Astrocyte of the spinal cord (primary cell): ENCODE measurements around the gene SH3BP5L.
"Not testable (repeated sequence)": the region's sequence is repeated elsewhere in the genome, so short reads cannot be mapped to it uniquely, and the experiment has no call there.

ENCODE experiments used
- DNase-seq: peaks from one replicate; pipeline ENCODE4 v3.0.0; 2011; ENCODE audit warnings: low read depth, low spot score
- H3K4me3 ChIP-seq: 2 replicates; pipeline ENCODE4 v1.5.1; 2011; ENCODE audit warnings: low read depth, mild to moderate bottlenecking, low read length, moderate library complexity
- in situ Hi-C: cut with HindIII; loops from 2 replicates; pipeline ENCODE4 v1.10.0; 2017; ENCODE audit warnings: low sequenced_read_pairs
- TF ChIP-seq, protein P1 (sequence below): IDR thresholded peaks from 2 replicates; pipeline ENCODE4 v1.5.1; 2012; ENCODE audit warnings: low read depth, mild to moderate bottlenecking, low read length, inconsistent platforms

SH3BP5L gene

DNA sequence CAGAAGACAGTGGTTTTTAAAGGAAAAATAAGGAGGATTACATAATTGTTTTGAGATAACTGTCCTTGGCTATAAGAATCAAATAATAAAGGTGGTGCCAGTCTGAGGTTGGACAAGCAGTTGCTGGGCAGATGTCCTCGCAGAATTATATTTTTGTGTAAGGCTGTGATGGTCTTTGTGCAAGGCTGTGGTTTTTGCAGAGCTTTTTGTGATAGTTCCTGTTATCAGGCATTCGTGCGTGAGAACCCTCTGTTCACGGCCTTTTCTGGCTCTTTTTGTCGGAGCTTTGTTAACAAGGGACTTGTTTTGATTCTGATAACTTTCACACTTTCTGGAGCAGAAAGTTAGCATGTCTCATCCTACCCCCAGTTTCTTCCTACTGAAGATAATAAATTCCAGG is 33.4 kb downstream of the SH3BP5L start:
- no peak overlapping the region for H3K4me3 ChIP-seq
- DNase-seq = no peak
- TF ChIP-seq, protein P1, sequence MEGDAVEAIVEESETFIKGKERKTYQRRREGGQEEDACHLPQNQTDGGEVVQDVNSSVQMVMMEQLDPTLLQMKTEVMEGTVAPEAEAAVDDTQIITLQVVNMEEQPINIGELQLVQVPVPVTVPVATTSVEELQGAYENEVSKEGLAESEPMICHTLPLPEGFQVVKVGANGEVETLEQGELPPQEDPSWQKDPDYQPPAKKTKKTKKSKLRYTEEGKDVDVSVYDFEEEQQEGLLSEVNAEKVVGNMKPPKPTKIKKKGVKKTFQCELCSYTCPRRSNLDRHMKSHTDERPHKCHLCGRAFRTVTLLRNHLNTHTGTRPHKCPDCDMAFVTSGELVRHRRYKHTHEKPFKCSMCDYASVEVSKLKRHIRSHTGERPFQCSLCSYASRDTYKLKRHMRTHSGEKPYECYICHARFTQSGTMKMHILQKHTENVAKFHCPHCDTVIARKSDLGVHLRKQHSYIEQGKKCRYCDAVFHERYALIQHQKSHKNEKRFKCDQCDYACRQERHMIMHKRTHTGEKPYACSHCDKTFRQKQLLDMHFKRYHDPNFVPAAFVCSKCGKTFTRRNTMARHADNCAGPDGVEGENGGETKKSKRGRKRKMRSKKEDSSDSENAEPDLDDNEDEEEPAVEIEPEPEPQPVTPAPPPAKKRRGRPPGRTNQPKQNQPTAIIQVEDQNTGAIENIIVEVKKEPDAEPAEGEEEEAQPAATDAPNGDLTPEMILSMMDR = no peak
- in situ Hi-C loops = no loop called here

DNA sequence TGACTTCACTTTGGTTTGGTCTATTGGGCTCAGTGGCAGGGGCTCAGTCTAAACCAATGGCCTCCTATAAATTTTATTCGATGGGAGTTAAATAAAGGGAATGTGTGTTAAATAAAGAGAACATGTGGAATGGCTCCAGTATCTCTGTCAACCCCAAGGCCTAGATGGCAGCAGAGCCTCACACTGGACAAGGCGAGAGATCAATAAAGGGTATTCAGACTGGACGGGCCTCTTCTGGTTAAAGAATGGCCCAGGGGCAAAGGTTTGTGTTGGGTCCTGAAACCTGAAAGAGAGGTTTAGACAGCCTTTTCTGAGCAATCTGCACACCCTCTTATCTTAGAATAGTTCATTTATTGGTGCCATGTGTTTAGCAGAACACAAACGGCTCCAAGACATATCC is 34.7 kb downstream of the SH3BP5L start:
- no peak overlapping the region for H3K4me3 ChIP-seq
- TF ChIP-seq, protein P1 = no peak
- in situ Hi-C loops = no loop called here
- DNase-seq = no peak

DNA sequence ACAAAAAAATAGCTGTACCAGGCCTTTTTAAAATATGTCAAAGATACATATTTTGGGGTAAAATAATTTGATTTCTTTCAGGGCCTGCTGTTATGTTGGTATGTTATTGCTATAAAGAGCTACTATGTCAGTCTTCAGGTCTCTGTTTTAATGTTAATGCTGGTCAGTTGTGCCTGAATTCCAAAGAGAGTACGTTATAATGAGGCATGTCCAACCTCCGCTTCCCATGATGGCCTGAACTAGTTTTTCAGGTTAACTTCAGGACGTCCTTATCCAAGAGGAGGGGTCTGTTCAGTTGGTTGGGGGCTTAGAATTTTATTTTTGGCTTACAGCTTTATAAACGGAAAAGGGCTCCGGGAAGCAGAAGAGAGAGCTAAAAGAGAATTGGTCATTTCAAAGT is 35.3 kb downstream of the SH3BP5L start:
- DNase-seq = no peak
- no peak overlapping the region for H3K4me3 ChIP-seq
- in situ Hi-C loops = no loop called here
- TF ChIP-seq, protein P1 = no peak

DNA sequence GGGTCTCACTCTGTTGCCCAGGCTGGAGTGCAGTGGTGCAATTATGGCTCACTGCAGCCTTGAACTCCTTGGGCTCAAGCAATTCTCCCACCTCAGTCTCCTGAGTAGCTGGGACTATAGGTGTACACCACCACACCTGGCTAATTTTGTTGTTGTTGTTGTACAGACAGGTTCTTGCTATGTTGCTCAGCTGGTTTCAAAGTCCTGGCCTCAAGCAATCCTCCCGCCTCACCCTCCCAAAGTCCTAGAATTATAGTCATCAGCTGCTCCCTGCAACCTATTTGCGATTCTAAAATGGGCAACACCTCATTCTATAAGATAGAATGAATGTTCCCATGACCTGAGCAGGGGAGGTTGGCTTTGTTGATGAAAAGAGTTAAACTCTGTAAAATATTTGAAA is 36.4 kb downstream of the SH3BP5L start:
- DNase-seq, in situ Hi-C loops, H3K4me3 ChIP-seq: not testable (repeated sequence)

DNA sequence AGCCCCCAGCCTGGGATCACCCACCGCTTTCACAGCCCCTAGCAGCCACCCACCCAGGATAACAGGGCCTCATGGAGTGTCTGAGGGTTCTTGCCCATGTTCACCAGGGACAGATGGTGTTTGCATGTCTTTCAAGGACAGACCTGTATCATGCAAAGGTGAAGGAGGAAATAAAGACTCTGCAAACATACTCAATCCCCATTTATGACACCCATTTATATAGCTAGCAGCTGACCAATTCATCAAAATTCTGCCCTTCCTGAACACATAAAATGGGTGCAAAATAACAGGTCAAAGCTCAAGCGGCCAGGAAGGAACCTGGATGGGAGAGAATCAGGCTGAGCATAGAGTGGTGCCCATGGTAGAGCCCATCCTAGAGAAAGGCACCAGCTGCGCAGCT is 37.4 kb downstream of the SH3BP5L start:
- in situ Hi-C loops = no loop called here
- no peak overlapping the region for H3K4me3 ChIP-seq
- no peak for DNase-seq
- TF ChIP-seq, protein P1 = no peak

DNA sequence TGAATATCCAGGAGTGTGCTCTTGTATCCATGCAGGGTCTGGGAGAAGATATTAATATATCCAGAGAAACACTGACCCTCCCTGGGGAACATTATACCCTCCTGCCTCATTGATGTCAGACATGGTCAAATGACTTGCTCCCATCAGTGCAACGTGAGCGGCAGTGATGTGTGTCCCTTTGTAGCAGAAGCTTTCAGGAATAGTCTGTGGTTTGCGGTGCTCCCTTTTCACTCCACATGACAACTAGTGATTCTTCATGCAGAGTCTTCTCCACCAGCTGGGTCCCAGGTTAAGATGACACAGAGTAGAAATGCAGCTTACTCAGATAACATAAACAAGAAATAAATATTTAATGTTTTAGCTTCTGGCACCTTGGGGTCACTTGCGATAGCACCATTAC is 38.3 kb downstream of the SH3BP5L start:
- DNase-seq = no peak
- no peak overlapping the region for H3K4me3 ChIP-seq
- in situ Hi-C loops = no loop called here
- TF ChIP-seq, protein P1 = no peak

DNA sequence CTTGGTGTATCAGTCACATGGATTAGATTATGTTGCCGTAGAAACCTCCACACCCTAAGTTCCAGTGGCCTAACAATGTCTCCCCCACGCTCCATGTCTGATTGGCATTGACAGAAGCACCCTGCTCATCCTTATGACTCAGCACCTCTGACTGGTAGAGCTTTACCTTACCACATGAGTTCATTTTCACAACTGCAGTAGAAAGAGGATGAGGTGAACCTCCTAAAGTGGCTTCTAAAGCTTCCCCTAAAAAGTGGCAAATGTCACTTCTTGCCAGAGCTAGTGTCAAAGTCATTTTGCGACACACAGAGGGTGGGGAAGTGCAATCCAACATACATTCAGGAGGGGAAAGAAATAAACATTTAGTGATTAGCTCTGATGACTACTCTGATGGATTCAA is 39.6 kb downstream of the SH3BP5L start:
- DNase-seq = no peak
- TF ChIP-seq, protein P1 = no peak
- in situ Hi-C loops = no loop called here
- no peak overlapping the region for H3K4me3 ChIP-seq
